Epithelial cell of esophagus (primary cell): ENCODE measurements around the gene TMPRSS11F.

ENCODE experiments used
- DNase-seq: peaks from one replicate; pipeline ENCODE4 v3.0.0; 2010; ENCODE audit warnings: low read depth
- H3K4me3 ChIP-seq: 2 replicates; pipeline ENCODE4 v1.5.1; 2011; ENCODE audit warnings: mild to moderate bottlenecking, low read length, control low read depth
- CTCF ChIP-seq: IDR thresholded peaks from 2 replicates; pipeline ENCODE4 v1.5.1; 2011; ENCODE audit warnings: low read depth, mild to moderate bottlenecking, low read length, control low read depth, inconsistent platforms; ENCODE audit not compliant: insufficient read depth; ENCODE audit errors: missing control alignments

The TMPRSS11F gene

DNA sequence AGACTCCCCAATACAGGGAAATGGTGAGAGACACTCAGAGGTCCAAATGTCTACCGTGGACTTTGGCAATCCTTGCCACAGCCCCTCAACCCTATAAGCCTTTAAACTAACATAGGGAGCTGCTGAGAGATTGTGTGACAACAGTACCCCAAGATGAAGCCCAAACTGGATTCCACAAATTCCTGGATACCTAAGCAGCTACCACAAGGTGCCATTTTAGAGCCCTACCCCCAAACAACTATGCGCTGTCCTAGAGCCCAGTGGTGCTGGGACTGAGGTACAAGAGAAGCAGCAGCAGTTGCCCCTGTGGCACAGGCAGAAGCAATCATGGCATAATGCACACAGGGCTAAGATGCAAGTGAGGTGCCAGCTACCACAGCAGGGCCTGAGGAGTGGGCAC is 2.7 kb upstream of the TMPRSS11F start:
- no peak for DNase-seq
- no peak overlapping the region for H3K4me3 ChIP-seq
- no peak for TF ChIP-seq CTCF

- TF ChIP-seq CTCF, result no peak
- DNase-seq, result no peak
- H3K4me3 ChIP-seq, result no peak overlapping the region
Observed at GRCh38 chr4:68124262-68124661, 5.4 kb downstream of the TMPRSS11F start.

- DNase-seq, result no peak
- H3K4me3 ChIP-seq, result no peak overlapping the region
Observed at GRCh38 chr4:68123525-68123924, 6.1 kb downstream of the TMPRSS11F start.

GRCh38 chr4:68119921-68120320 is 9.7 kb downstream of the TMPRSS11F start:
- no peak for TF ChIP-seq CTCF
- no peak for DNase-seq
- H3K4me3 ChIP-seq, result no peak overlapping the region

More at GRCh38 chr4:68123525-68123924, 6.1 kb downstream of the TMPRSS11F start:
- no peak for TF ChIP-seq CTCF

DNA sequence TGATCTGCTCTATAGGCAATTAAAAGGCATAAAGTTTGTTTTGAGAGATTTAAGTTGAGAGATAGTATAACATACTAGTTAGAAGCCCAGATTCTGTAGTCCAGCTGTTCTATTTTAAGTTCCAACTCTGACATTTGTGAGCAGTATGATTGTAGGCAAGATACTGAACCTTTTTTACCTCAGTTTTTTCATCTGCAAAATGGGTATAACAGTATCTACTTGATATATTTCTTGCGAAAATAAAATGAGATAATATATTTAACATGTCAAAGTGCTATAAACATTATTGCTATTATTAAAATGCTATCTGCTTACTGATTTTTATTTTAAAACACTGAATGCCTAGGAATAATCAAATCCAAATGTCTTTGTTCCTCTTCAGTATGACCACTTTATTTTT is 19.2 kb downstream of the TMPRSS11F start:
- no peak overlapping the region for H3K4me3 ChIP-seq
- DNase-seq, result no peak
- TF ChIP-seq CTCF, result no peak

- no peak for DNase-seq
- no peak for TF ChIP-seq CTCF
- H3K4me3 ChIP-seq, result no peak overlapping the region
Observed at GRCh38 chr4:68109868-68110267, 19.8 kb downstream of the TMPRSS11F start.

DNA sequence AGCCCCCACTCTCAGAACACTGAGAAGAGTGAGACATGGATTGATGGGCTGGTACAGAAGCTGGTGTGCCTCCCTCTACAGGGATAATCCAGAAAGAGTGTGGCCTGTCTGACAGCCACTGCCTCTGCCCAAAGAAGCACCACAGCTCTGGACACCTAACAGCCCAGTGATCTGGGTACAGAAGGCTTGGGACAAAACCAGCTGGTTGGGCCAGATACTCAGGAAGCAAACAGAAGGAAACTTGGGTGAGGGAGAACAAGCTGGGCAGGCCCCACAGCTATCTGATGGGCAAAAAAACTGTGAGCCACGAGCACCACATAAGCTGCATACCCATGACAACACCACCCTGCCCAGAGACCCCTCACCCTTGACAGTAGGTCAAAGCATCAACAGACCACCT is 46.9 kb downstream of the TMPRSS11F start:
- no peak for TF ChIP-seq CTCF
- no peak overlapping the region for H3K4me3 ChIP-seq
- DNase-seq, result peak; percentile 14
